NCI-H2196 treated with DMSO at 0.1 percent for 48 hours (cell line): Measurements from ENCODE around the gene DLG5.

Experiments
- DNase-seq: peaks from one replicate; lab custom pipeline; 2025; ENCODE audit not compliant: unreplicated experiment; lab: John Stamatoyannopoulos, UW

The DLG5 gene

GRCh38 chr10:77825965-77826364 is 100.6 kb downstream of the DLG5 start:
- DNase-seq = no peak

- DNase-seq = no peak
These were observed 101.6 kb downstream of the DLG5 start for GRCh38 chr10:77824908-77825307.

GRCh38 chr10:77823811-77824542 is 102.6 kb downstream of the DLG5 start:
- no peak for DNase-seq

GRCh38 chr10:77821551-77821950 is 105.0 kb downstream of the DLG5 start:
- no peak for DNase-seq

- no peak for DNase-seq
These were observed 105.5 kb downstream of the DLG5 start for GRCh38 chr10:77821036-77821435.

GRCh38 chr10:77820349-77820748 is 106.2 kb downstream of the DLG5 start:
- DNase-seq = no peak

- no peak for DNase-seq
These were observed 107.1 kb downstream of the DLG5 start for GRCh38 chr10:77819210-77820112.

GRCh38 chr10:77818378-77818777 is 108.2 kb downstream of the DLG5 start:
- no peak for DNase-seq

- DNase-seq = no peak
These were observed 109.0 kb downstream of the DLG5 start for GRCh38 chr10:77817541-77817940.

GRCh38 chr10:77816311-77816710 is 110.2 kb downstream of the DLG5 start:
- DNase-seq = no peak

- no peak for DNase-seq
These were observed 113.8 kb downstream of the DLG5 start for GRCh38 chr10:77812741-77813140.

GRCh38 chr10:77811831-77812430 is 114.6 kb downstream of the DLG5 start:
- DNase-seq = no peak

GRCh38 chr10:77810446-77811335 is 115.9 kb downstream of the DLG5 start:
- no peak for DNase-seq

GRCh38 chr10:77809336-77809735 is 117.2 kb downstream of the DLG5 start:
- DNase-seq = no peak

GRCh38 chr10:77807706-77808105 is 118.8 kb downstream of the DLG5 start:
- no peak for DNase-seq

- no peak for DNase-seq
These were observed 119.9 kb downstream of the DLG5 start for GRCh38 chr10:77806511-77807157.

- DNase-seq = no peak
These were observed 120.9 kb downstream of the DLG5 start for GRCh38 chr10:77805676-77806075.

GRCh38 chr10:77804371-77804770 is 122.2 kb downstream of the DLG5 start:
- DNase-seq = no peak

- DNase-seq = no peak
These were observed 124.9 kb downstream of the DLG5 start for GRCh38 chr10:77801474-77802161.
